Ovary (tissue), 3 donors: Measurements from ENCODE around the gene OR2T2.
"Not testable (repeated sequence)": the region's sequence is repeated elsewhere in the genome, so short reads cannot be mapped to it uniquely, and the experiment has no call there.

Experiments used
- CTCF ChIP-seq, 3 donors: fragments of 450-650 bp in 2 of 3; fragments of 200-600 bp in 1 of 3; IDR thresholded peaks; one replicate each; pipeline versions ENCODE4 v1.5.1 to v1.8.0; 2016 to 2022; ENCODE audit warnings: antibody characterized with exemption in 3 of 3, mild to moderate bottlenecking in 1 of 3
- EP300 ChIP-seq: sonication (generic); formaldehyde crosslinking; IDR thresholded peaks from one replicate; pipeline ENCODE4 v1.6.1; 2017; ENCODE audit warnings: antibody characterized with exemption
- POLR2A ChIP-seq: fragments of 450-650 bp; IDR thresholded peaks from one replicate; pipeline ENCODE4 v1.6.1; 2017; ENCODE audit warnings: antibody characterized with exemption, mild to moderate bottlenecking, moderate library complexity
- donor health status: DM: no; HTN: no; CAD: no.

- not testable (repeated sequence) for TF ChIP-seq CTCF (IDR thresholded peaks at IDR 0.05); EP300; POLR2A
These were observed 5.2 kb downstream of the OR2T2 start for GRCh38 chr1:248450466-248451145.
